B cell (primary cell): ENCODE data around the gene ALOX15B. TPM values are rescaled to one million over a fixed set of nuclear protein-coding genes. Genes with fewer than 3 reads are reported as not detected.

Experiments
- ATAC-seq: fragments of 200-7000 bp; cut with Tn5 transposase; one replicate; pipeline ENCODE4 v1.10.0; 2021; ENCODE audit warnings: low read depth, mild to moderate bottlenecking, moderate number of reproducible peaks, moderate library complexity
- CTCF ChIA-PET: fragments of 350-600 bp; sonication (Branson Sonifier 250); formaldehyde crosslinking; loops from one replicate; lab custom pipeline; 2021; ENCODE audit warnings: antibody characterized with exemption, inconsistent platforms; lab: Charles Lee
- POLR2A ChIA-PET: fragments of 350-600 bp; sonication (Branson Sonifier 250); formaldehyde crosslinking; loops from one replicate; lab custom pipeline; 2021; ENCODE audit warnings: antibody characterized with exemption; lab: Charles Lee
- DNase-seq: peaks from one replicate; pipeline ENCODE4 v3.0.0; 2013
- H2AFZ ChIP-seq: 2 replicates; pipeline ENCODE4 v1.6.1; 2012; ENCODE audit warnings: mild to moderate bottlenecking, low read depth, low read length; ENCODE audit not compliant: insufficient read depth, poor library complexity, severe bottlenecking
- H3K27ac ChIP-seq, 2 donors: 1 replicate in 1 of 2; 2 replicates in 1 of 2; pipeline ENCODE4 v1.5.1; 2012 to 2013; ENCODE audit warnings: low read length in 2 of 2, mild to moderate bottlenecking in 2 of 2, moderate library complexity in 1 of 2
- H3K27me3 ChIP-seq, 4 experiments: fragments of 200-600 bp in 1 of 4; sonication (generic) in 1 of 4; replicated peaks in 1 of 4; 1 replicate in 2 of 4; 2 replicates in 2 of 4; pipeline versions ENCODE4 v1.6.1 to v1.7.0; 2013 to 2016; ENCODE audit warnings: low read length in 3 of 4, mild to moderate bottlenecking in 2 of 4, mixed read lengths in 1 of 4, moderate library complexity in 1 of 4; ENCODE audit not compliant: insufficient read depth in 4 of 4, control insufficient read depth in 3 of 4; ENCODE audit errors: control extremely low read depth in 1 of 4
- H3K36me3 ChIP-seq, 2 experiments: replicated peaks in 1 of 2; 1 replicate in 1 of 2; 2 replicates in 1 of 2; pipeline versions ENCODE4 v1.6.1 to v1.7.1; 2013; ENCODE audit warnings: low read length in 1 of 2; ENCODE audit not compliant: insufficient read depth in 2 of 2, control insufficient read depth in 1 of 2; ENCODE audit errors: control extremely low read depth in 1 of 2, extremely low read depth in 1 of 2
- H3K4me1 ChIP-seq, 2 donors: fragments of 200-600 bp in 1 of 2; sonication (generic) in 1 of 2; 1 replicate in 1 of 2; 2 replicates in 1 of 2; pipeline versions ENCODE4 v1.5.1 to v1.6.1; 2013 to 2017; ENCODE audit warnings: low read length in 2 of 2; ENCODE audit not compliant: control insufficient read depth in 2 of 2, insufficient read depth in 2 of 2
- H3K4me2 ChIP-seq: replicated peaks from 2 replicates; pipeline ENCODE3; 2012; ENCODE audit warnings: mild to moderate bottlenecking, low read depth, low read length; ENCODE audit not compliant: poor library complexity, severe bottlenecking
- H3K4me3 ChIP-seq, 5 experiments: fragments of 200-600 bp in 1 of 5; sonication (generic) in 1 of 5; 1 replicate in 3 of 5; 2 replicates in 2 of 5; pipeline versions ENCODE4 v1.5.1 to v1.7.0; 2011 to 2016; ENCODE audit warnings: low read length in 4 of 5, mild to moderate bottlenecking in 4 of 5, low read depth in 2 of 5, control low read depth in 1 of 5, moderate library complexity in 1 of 5; ENCODE audit not compliant: insufficient read depth in 1 of 5; ENCODE audit errors: control extremely low read depth in 1 of 5, extremely low read depth in 1 of 5
- H3K79me2 ChIP-seq: fragments of 200-600 bp; sonication (generic); one replicate; pipeline ENCODE4 v1.6.0; 2016; ENCODE audit warnings: low read length; ENCODE audit not compliant: control insufficient read depth, insufficient read depth
- H3K9ac ChIP-seq: fragments of 200-600 bp; sonication (generic); 2 replicates; pipeline ENCODE4 v1.6.1; 2017; ENCODE audit warnings: mild to moderate bottlenecking, low read length, moderate library complexity
- H3K9me3 ChIP-seq, 3 donors: one replicate each; pipeline versions ENCODE4 v1.6.1 to v1.7.1; 2013; ENCODE audit warnings: low read length in 2 of 3; ENCODE audit not compliant: control insufficient read depth in 2 of 3, insufficient read depth in 1 of 3; ENCODE audit errors: control extremely low read depth in 1 of 3
- H4K20me1 ChIP-seq: 2 replicates; pipeline ENCODE4 v1.6.0; 2012; ENCODE audit warnings: mild to moderate bottlenecking, low read length; ENCODE audit not compliant: insufficient read depth, control insufficient read depth, poor library complexity, severe bottlenecking
- H3K27ac Mint-ChIP-seq: one replicate; pipeline ENCODE4 v1.8.0; 2021; ENCODE audit warnings: mixed read lengths
- H3K27me3 Mint-ChIP-seq: one replicate; pipeline ENCODE4 v1.8.0; 2021; ENCODE audit warnings: mixed read lengths
- H3K4me1 Mint-ChIP-seq: one replicate; pipeline ENCODE4 v1.8.0; 2021; ENCODE audit warnings: mixed read lengths
- H3K4me3 Mint-ChIP-seq: one replicate; pipeline ENCODE4 v1.8.0; 2021; ENCODE audit warnings: mixed read lengths
- H3K9me3 Mint-ChIP-seq: one replicate; pipeline ENCODE4 v1.8.0; 2022; ENCODE audit warnings: mixed read lengths; ENCODE audit not compliant: insufficient read depth
- EZH2 ChIP-seq: IDR thresholded peaks from 2 replicates; pipeline ENCODE4 v1.6.1; 2012; ENCODE audit warnings: borderline replicate concordance, low read depth, mild to moderate bottlenecking, moderate library complexity, low read length; ENCODE audit not compliant: insufficient read depth, poor library complexity, severe bottlenecking
- WGBS: methylation state at CpG from one replicate; pipeline ENCODE4 v1.1.5; 2013; ENCODE audit warnings: missing lambda C conversion rate; ENCODE audit not compliant: insufficient coverage; 5-methylcytosine and 5-hydroxymethylcytosine counted together
- intact Hi-C: fragments of 100-400 bp; cut with micrococcal nuclease; formaldehyde crosslinking; loops from one replicate; pipeline ENCODE4 v1.10.0; 2022
- polyA plus RNA-seq: library from polyadenylated mRNA; depleted of rRNA; stranded (reverse); fragments of >200 nt; gene quantifications from 2 replicates; pipeline ENCODE4 v1.2.3, GENCODE V29; 2012
- total RNA-seq, 2 donors: library from RNA; stranded (reverse); fragments of 120-200 nt in 1 of 2; gene quantifications; 1 replicate in 1 of 2; 2 replicates in 1 of 2; pipeline versions ENCODE4 v1.2.3 to v1.2.4, GENCODE V29; 2013 to 2022
- TF ChIP-seq, protein P1 (sequence below): fragments of 200-600 bp; IDR thresholded peaks from one replicate; pipeline ENCODE4 v1.8.0; 2022; ENCODE audit warnings: antibody characterized with exemption, mild to moderate bottlenecking

The ALOX15B gene
- total and polyA plus RNA-seq, 2 donors (not counting 1 experiment from before 2014, with no cell fraction given): 0.03 TPM; not detected in 1

- peaks cover 9% of the 10 kb centered on the region for H4K20me1 ChIP-seq
- ChIA-PET CTCF (interaction anchor here (1.2 to 3.0 kb wide), 5 partner anchors 9 to 26 kb away, joined by 3 to 16 read pairs (median 13); no protein-coding TSS in a partner anchor), POLR2A (no interaction called here)
- H3K4me3 ChIP-seq: no peak overlapping the region
- no peak overlapping the region for H3K27ac ChIP-seq
- no peak overlapping the region for H3K4me2 ChIP-seq
- H3K36me3 ChIP-seq: no peaks in the 10 kb centered on the region
- Mint-ChIP-seq H3K27me3 (peaks cover 3% of the 10 kb centered on the region), H3K4me3 (no peak overlapping the region), H3K4me1 (peaks cover 15% of the 10 kb centered on the region), H3K27ac (no peak overlapping the region), H3K9me3 (no peaks in the 10 kb centered on the region)
- intact Hi-C loops: no loop called here
- peaks cover 7% of the 10 kb centered on the region for H3K79me2 ChIP-seq
- H3K27me3 ChIP-seq: peaks cover 0 to 3% (median 0%) of the 10 kb centered on the region in 4 experiments
- no peak overlapping the region for H2AFZ ChIP-seq
- ATAC-seq (no peak), DNase-seq (no peak)
- H3K4me1 ChIP-seq: peaks cover 6 to 15% of the 10 kb centered on the region in 2 donors
- 90% methylated on average over 5 of the region's 6 CpGs for WGBS
- no peak overlapping the region for H3K9ac ChIP-seq
- H3K9me3 ChIP-seq: no peaks in the 10 kb centered on the region
- TF ChIP-seq, protein P1, sequence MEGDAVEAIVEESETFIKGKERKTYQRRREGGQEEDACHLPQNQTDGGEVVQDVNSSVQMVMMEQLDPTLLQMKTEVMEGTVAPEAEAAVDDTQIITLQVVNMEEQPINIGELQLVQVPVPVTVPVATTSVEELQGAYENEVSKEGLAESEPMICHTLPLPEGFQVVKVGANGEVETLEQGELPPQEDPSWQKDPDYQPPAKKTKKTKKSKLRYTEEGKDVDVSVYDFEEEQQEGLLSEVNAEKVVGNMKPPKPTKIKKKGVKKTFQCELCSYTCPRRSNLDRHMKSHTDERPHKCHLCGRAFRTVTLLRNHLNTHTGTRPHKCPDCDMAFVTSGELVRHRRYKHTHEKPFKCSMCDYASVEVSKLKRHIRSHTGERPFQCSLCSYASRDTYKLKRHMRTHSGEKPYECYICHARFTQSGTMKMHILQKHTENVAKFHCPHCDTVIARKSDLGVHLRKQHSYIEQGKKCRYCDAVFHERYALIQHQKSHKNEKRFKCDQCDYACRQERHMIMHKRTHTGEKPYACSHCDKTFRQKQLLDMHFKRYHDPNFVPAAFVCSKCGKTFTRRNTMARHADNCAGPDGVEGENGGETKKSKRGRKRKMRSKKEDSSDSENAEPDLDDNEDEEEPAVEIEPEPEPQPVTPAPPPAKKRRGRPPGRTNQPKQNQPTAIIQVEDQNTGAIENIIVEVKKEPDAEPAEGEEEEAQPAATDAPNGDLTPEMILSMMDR: no peak
- TF ChIP-seq EZH2: no peak
These were observed 45.4 kb downstream of the ALOX15B start for GRCh38 chr17:8084250-8084649.

DNA sequence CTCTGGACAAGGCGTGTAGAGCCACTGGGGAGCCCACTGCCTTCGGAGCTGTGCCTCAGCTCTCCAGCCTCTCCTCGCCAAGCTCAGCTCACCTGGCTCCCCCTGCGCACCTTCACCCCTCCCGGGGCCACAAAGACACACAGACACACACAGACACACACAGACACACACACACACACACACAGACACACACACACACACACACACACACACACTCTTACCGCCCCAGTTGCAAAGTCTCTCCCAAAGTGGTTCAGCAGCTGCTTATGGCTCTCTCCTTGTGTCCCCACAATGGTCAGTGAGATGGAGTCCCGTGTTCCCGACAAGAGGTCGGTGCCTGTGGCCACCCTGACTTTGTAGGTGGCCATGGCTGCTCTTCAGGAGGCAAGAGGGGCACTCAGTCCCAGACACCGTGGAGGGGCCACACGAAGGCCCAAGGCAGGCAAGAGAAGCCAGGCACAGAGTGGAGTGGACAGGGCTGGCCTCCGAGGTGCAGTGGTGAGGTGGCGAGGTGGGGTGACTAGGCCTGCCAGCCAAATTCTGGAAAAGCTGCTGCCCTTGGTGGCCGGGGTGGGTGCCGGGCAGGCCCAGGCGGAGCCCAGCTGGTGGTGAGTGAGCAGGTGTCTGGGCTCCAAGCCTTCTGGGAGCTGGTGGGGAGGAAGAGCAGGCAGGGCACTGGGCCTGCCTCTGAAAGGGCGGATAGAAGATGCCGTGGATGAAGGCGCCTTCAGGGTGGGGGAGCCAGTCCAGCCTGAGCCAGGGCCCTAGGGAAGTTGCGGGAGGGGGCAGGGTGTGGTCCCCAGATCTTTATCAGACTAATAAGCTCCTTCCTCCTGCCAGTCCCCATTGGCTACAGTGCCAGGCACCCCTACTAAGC, 48.5 kb downstream of the ALOX15B start, which contains the start of gene ALOX12B:
TSS of gene ALOX12B (minus strand) at position 642 of the 877 bp plus-strand sequence. CDS start at position 368, 274 bp downstream.
- CTCF ChIA-PET: interaction anchor here (0.8 to 9.8 kb wide), 6 partner anchors 10 to 32 kb away, joined by 3 to 165 read pairs (median 4); no protein-coding TSS in a partner anchor
- Histone ChIP-seq H3K27ac (no peak within 1 kb of the TSS), H3K4me1 (peaks cover 20 to 35% of the 10 kb centered on the region in 2 donors), H3K27me3 (no peaks in the 10 kb centered on the region), H3K79me2 (no peaks in the 10 kb centered on the region), H3K36me3 (no peaks in the 10 kb centered on the region), H2AFZ (no peak within 1 kb of the TSS), H3K4me2 (no peak within 1 kb of the TSS), H4K20me1 (no peaks in the 10 kb centered on the region), H3K9me3 (peaks cover 0 to 12% (median 0%) of the 10 kb centered on the region in 3 donors), H3K4me3 (no peak within 1 kb of the TSS), H3K9ac (no peak within 1 kb of the TSS)
- no peak for ATAC-seq
- Mint-ChIP-seq H3K27ac (no peak within 1 kb of the TSS), H3K9me3 (no peaks in the 10 kb centered on the region), H3K27me3 (peaks cover 3% of the 10 kb centered on the region), H3K4me3 (no peak within 1 kb of the TSS), H3K4me1 (peaks cover 25% of the 10 kb centered on the region)
- TF ChIP-seq, protein P1: no peak
- no peak for TF ChIP-seq EZH2
- POLR2A ChIA-PET: interaction anchor here (0.9 kb wide), 1 partner anchor 69 kb away, joined by 6 read pairs; no protein-coding TSS in a partner anchor
- DNase-seq: no peak
- WGBS: 93% methylated on average over 19 of the region's 20 CpGs
- intact Hi-C loops: no loop called here
